Erythroblast (primary cell): ENCODE results near the gene APAF1.

Experiments used
- GATA1 ChIP-seq: IDR thresholded peaks from 2 replicates; pipeline ENCODE4 v1.6.1; 2011; ENCODE audit warnings: low read depth, mild to moderate bottlenecking, control low read depth, low read length, moderate library complexity
- POLR2A ChIP-seq: IDR thresholded peaks from 2 replicates; pipeline ENCODE4 v1.6.1; 2011; ENCODE audit warnings: mild to moderate bottlenecking, low read length

- no peak for TF ChIP-seq POLR2A
- TF ChIP-seq GATA1, result no peak
These were observed 99.6 kb downstream of the APAF1 start for GRCh38 chr12:98744680-98745079.
